ENCODE results near the gene TMOD1. TPM values are rescaled to one million over a fixed set of nuclear protein-coding genes. Genes with fewer than 3 reads are reported as not detected.

Gene TMOD1
- total RNA-seq, 1 experiment from 2014 or later = 1.0 TPM

GRCh38 chr9:97600531-97601227 is 99.2 kb downstream of the TMOD1 start:
- DNase-seq (ENCODE audit: low spot score) (no peak), ATAC-seq (no peak)
- H3K27me3 Mint-ChIP-seq (ENCODE audit: low read depth) = no peaks in the 10 kb centered on the region
- H3K4me3 Mint-ChIP-seq = no peak overlapping the region
- H3K4me1 Mint-ChIP-seq = peaks cover 4% of the 10 kb centered on the region
- ChIA-PET CTCF (interaction anchor here (0.6 kb wide), 1 partner anchor 33 kb away, joined by 3 read pairs; the partner anchor contains the start of gene TSTD2), POLR2A (no interaction called here)
- no peak for TF ChIP-seq RELA (CRISPR knock-in tag; IDR thresholded peaks at IDR 0.05; ENCODE audit: borderline replicate concordance)
- TF ChIP-seq SOX15 (CRISPR knock-in tag; IDR thresholded peaks at IDR 0.05) = no peak
- no peak for TF ChIP-seq JAZF1 (CRISPR knock-in tag; IDR thresholded peaks at IDR 0.05)
- H3K27ac Mint-ChIP-seq = no peak overlapping the region
- H3K9me3 Mint-ChIP-seq = no peaks in the 10 kb centered on the region
- peaks cover 34% of the 10 kb centered on the region for H3K36me3 Mint-ChIP-seq

GRCh38 chr9:97601228-97601898 is 99.9 kb downstream of the TMOD1 start:
- POLR2A ChIA-PET = no interaction called here
- Mint-ChIP-seq H3K4me1 (peaks cover 4% of the 10 kb centered on the region), H3K4me3 (no peak overlapping the region), H3K9me3 (no peaks in the 10 kb centered on the region), H3K36me3 (peaks cover 40% of the 10 kb centered on the region), H3K27me3 (ENCODE audit: low read depth) (no peaks in the 10 kb centered on the region), H3K27ac (no peak overlapping the region)
- DNase-seq (ENCODE audit: low spot score) (no peak), ATAC-seq (no peak)
- TF ChIP-seq ZNF532 (CRISPR knock-in tag; IDR thresholded peaks at IDR 0.05; ENCODE audit: borderline replicate concordance) = no peak
- no peak for TF ChIP-seq ZNF423 (CRISPR knock-in tag; IDR thresholded peaks at IDR 0.05)
- TF ChIP-seq KAT7 (CRISPR knock-in tag; IDR thresholded peaks at IDR 0.05; ENCODE audit: borderline replicate concordance) = no peak
- no peak for TF ChIP-seq USF1 (CRISPR knock-in tag; IDR thresholded peaks at IDR 0.05)
- TF ChIP-seq RORB (CRISPR knock-in tag; IDR thresholded peaks at IDR 0.05) = no peak
- no peak for TF ChIP-seq AR (CRISPR knock-in tag; IDR thresholded peaks at IDR 0.05)
- TF ChIP-seq ATF3 (CRISPR knock-in tag; conservative IDR thresholded peaks at IDR 0.05) = no peak
- TF ChIP-seq ZBTB21 (CRISPR knock-in tag; IDR thresholded peaks at IDR 0.05; ENCODE audit: borderline replicate concordance) = no peak
- no peak for TF ChIP-seq ATF2 (CRISPR knock-in tag; IDR thresholded peaks at IDR 0.05; ENCODE audit: borderline replicate concordance, low read depth)
- no peak for TF ChIP-seq PRRX2 (CRISPR knock-in tag; IDR thresholded peaks at IDR 0.05)
- no peak for TF ChIP-seq ATF1 (CRISPR knock-in tag; IDR thresholded peaks at IDR 0.05)
- no peak for TF ChIP-seq HMGA2 (CRISPR knock-in tag; IDR thresholded peaks at IDR 0.05)
- no peak for TF ChIP-seq MLX (CRISPR knock-in tag; IDR thresholded peaks at IDR 0.05)
- TF ChIP-seq ZNF317 (CRISPR knock-in tag; IDR thresholded peaks at IDR 0.05; ENCODE audit: borderline replicate concordance, low read depth) = no peak
- TF ChIP-seq ZNF671 (CRISPR knock-in tag; IDR thresholded peaks at IDR 0.05) = no peak
- no peak for TF ChIP-seq FOXP4 (CRISPR knock-in tag; IDR thresholded peaks at IDR 0.05)
- TF ChIP-seq GABPB1 (CRISPR knock-in tag; IDR thresholded peaks at IDR 0.05) = no peak
- no peak for TF ChIP-seq NR2C2 (CRISPR knock-in tag; IDR thresholded peaks at IDR 0.05)
- CTCF ChIA-PET = interaction anchor here (0.5 kb wide), 1 partner anchor 138 kb away, joined by 3 read pairs; no protein-coding TSS in a partner anchor

All from WTC11 (cell line).